ENCODE results near the gene TMEM89. TPM values are rescaled to one million over a fixed set of nuclear protein-coding genes. Genes with fewer than 3 reads are reported as not detected.

TMEM89 gene
- total RNA-seq, 1 experiment from 2014 or later, result not detected

DNA sequence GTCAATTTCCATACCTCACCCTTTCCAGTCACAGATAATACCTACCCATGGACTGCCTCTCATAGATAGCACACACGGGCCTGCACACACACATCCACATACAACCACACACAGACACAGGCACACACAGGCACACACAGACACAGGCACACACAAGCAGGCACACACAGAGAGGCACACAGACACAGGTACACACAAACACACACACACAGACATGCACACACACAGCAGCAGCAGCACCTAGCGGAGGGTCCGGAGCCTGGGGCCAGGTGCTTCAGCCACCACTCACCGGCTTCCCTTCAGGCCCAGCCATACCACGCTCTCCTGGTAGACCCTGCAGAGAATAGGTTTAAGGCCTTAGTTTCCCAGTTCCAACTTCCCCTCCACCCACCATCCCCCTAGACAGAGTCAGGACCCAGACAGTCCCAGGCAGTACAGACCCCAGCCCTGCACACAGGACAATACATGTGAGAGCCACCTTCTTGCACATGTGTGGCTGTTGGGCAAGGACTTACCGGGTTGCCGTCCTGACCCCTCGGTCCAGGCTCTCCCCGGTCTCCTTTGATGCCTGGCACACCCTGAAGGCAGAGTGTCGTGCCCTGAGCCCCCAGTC is 47.5 kb downstream of the TMEM89 start:
- no peaks in the 10 kb centered on the region for H3K4me1 ChIP-seq (ENCODE audit: control insufficient read depth, insufficient read depth, low read length)
- POLR2A ChIA-PET, result no interaction called here
- TF ChIP-seq, protein P1, sequence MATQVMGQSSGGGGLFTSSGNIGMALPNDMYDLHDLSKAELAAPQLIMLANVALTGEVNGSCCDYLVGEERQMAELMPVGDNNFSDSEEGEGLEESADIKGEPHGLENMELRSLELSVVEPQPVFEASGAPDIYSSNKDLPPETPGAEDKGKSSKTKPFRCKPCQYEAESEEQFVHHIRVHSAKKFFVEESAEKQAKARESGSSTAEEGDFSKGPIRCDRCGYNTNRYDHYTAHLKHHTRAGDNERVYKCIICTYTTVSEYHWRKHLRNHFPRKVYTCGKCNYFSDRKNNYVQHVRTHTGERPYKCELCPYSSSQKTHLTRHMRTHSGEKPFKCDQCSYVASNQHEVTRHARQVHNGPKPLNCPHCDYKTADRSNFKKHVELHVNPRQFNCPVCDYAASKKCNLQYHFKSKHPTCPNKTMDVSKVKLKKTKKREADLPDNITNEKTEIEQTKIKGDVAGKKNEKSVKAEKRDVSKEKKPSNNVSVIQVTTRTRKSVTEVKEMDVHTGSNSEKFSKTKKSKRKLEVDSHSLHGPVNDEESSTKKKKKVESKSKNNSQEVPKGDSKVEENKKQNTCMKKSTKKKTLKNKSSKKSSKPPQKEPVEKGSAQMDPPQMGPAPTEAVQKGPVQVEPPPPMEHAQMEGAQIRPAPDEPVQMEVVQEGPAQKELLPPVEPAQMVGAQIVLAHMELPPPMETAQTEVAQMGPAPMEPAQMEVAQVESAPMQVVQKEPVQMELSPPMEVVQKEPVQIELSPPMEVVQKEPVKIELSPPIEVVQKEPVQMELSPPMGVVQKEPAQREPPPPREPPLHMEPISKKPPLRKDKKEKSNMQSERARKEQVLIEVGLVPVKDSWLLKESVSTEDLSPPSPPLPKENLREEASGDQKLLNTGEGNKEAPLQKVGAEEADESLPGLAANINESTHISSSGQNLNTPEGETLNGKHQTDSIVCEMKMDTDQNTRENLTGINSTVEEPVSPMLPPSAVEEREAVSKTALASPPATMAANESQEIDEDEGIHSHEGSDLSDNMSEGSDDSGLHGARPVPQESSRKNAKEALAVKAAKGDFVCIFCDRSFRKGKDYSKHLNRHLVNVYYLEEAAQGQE (IDR thresholded peaks at IDR 0.05; ENCODE audit: insufficient read depth in 1 of 2, low read depth in 2 of 2, low read length in 1 of 2), result no peak
- TF ChIP-seq, protein P2, sequence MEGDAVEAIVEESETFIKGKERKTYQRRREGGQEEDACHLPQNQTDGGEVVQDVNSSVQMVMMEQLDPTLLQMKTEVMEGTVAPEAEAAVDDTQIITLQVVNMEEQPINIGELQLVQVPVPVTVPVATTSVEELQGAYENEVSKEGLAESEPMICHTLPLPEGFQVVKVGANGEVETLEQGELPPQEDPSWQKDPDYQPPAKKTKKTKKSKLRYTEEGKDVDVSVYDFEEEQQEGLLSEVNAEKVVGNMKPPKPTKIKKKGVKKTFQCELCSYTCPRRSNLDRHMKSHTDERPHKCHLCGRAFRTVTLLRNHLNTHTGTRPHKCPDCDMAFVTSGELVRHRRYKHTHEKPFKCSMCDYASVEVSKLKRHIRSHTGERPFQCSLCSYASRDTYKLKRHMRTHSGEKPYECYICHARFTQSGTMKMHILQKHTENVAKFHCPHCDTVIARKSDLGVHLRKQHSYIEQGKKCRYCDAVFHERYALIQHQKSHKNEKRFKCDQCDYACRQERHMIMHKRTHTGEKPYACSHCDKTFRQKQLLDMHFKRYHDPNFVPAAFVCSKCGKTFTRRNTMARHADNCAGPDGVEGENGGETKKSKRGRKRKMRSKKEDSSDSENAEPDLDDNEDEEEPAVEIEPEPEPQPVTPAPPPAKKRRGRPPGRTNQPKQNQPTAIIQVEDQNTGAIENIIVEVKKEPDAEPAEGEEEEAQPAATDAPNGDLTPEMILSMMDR (IDR thresholded peaks at IDR 0.05), result no peak
- TF ChIP-seq POLR2AphosphoS5 (IDR thresholded peaks at IDR 0.05; ENCODE audit: low read depth, low read length) (no peak), SIN3A (IDR thresholded peaks at IDR 0.05; ENCODE audit: borderline replicate concordance, insufficient read depth, low read depth, low read length) (no peak), TCF7L2 (IDR thresholded peaks at IDR 0.05; ENCODE audit: low read depth, low read length) (no peak)
- intact Hi-C loops (cut with micrococcal nuclease; ENCODE audit: unreplicated experiment) (no loop called here), in situ Hi-C loops (cut with HindIII; ENCODE audit: low pct_unique_long_range_greater_than_20kb, low sequenced_read_pairs) (no loop called here)
- BruUV-seq (replicated peaks), result no TSS peak
- no peak overlapping the region for H3K4me3 ChIP-seq (ENCODE audit: low read depth in 2 of 2, low read length in 2 of 2)
- CTCF ChIA-PET, result no interaction called here
- no peak for DNase-seq (ENCODE audit: low read depth, low spot score)
- no peaks in the 10 kb centered on the region for H3K9me3 ChIP-seq (ENCODE audit: control insufficient read depth, insufficient read depth, low read depth, low read length)
- no peak for ATAC-seq
- no peak overlapping the region for H3K27ac ChIP-seq (ENCODE audit: low read length)
- H3K36me3 ChIP-seq (ENCODE audit: control insufficient read depth, insufficient read depth, low read length), result no peaks in the 10 kb centered on the region
- H3K27me3 ChIP-seq (ENCODE audit: control insufficient read depth, insufficient read depth, low read length), result no peaks in the 10 kb centered on the region

GRCh38 chr3:48572517-48572916 is 49.1 kb downstream of the TMEM89 start:
- ChIA-PET CTCF (no interaction called here), POLR2A (no interaction called here)
- Histone ChIP-seq H3K36me3 (ENCODE audit: control insufficient read depth, insufficient read depth, low read length) (no peaks in the 10 kb centered on the region), H3K9me3 (ENCODE audit: control insufficient read depth, insufficient read depth, low read depth, low read length) (no peaks in the 10 kb centered on the region), H3K27ac (ENCODE audit: low read length) (no peak overlapping the region), H3K4me1 (ENCODE audit: control insufficient read depth, insufficient read depth, low read length) (no peaks in the 10 kb centered on the region), H3K4me3 (ENCODE audit: low read depth in 2 of 2, low read length in 2 of 2) (no peak overlapping the region), H3K27me3 (ENCODE audit: control insufficient read depth, insufficient read depth, low read length) (no peaks in the 10 kb centered on the region)
- TF ChIP-seq, protein P2 (IDR thresholded peaks at IDR 0.05), result no peak
- TF ChIP-seq SIN3A (IDR thresholded peaks at IDR 0.05; ENCODE audit: borderline replicate concordance, insufficient read depth, low read depth, low read length), result no peak
- TF ChIP-seq, protein P1 (IDR thresholded peaks at IDR 0.05; ENCODE audit: insufficient read depth in 1 of 2, low read depth in 2 of 2, low read length in 1 of 2), result no peak
- intact Hi-C loops (cut with micrococcal nuclease; ENCODE audit: unreplicated experiment), result no loop called here
- ATAC-seq (no peak), DNase-seq (ENCODE audit: low read depth, low spot score) (no peak)
- BruUV-seq (replicated peaks), result no TSS peak
- in situ Hi-C loops (cut with HindIII; ENCODE audit: low pct_unique_long_range_greater_than_20kb, low sequenced_read_pairs), result no loop called here

Measured in Panc1 (cell line).